Esophagus (tissue), 2 donors: ENCODE results near the gene KCNK4. TPM values are rescaled to one million over a fixed set of nuclear protein-coding genes. Genes with fewer than 3 reads are reported as not detected.
"Not testable (repeated sequence)": the region's sequence is repeated elsewhere in the genome, so short reads cannot be mapped to it uniquely, and the experiment has no call there.

Experiments used
- H3K27ac ChIP-seq, 2 donors: one replicate each; pipeline ENCODE4 v1.5.1; 2013; ENCODE audit warnings: low read depth in 2 of 2, mild to moderate bottlenecking in 2 of 2, inconsistent platforms in 1 of 2, low read length in 1 of 2, moderate library complexity in 1 of 2
- H3K27me3 ChIP-seq, 2 donors: one replicate each; pipeline ENCODE4 v1.6.1; 2013; ENCODE audit warnings: low read length in 2 of 2, control low read depth in 1 of 2, mild to moderate bottlenecking in 1 of 2; ENCODE audit not compliant: insufficient read depth in 2 of 2, control insufficient read depth in 1 of 2
- H3K36me3 ChIP-seq, 2 donors: one replicate each; pipeline ENCODE4 v1.6.1; 2013; ENCODE audit warnings: low read length in 1 of 2; ENCODE audit not compliant: control insufficient read depth in 2 of 2, insufficient read depth in 2 of 2
- H3K4me1 ChIP-seq, 2 donors: one replicate each; pipeline ENCODE4 v1.6.1; 2013; ENCODE audit warnings: low read length in 1 of 2; ENCODE audit not compliant: control insufficient read depth in 2 of 2, insufficient read depth in 2 of 2
- H3K4me3 ChIP-seq, 2 donors: one replicate each; pipeline ENCODE4 v1.5.1; 2013; ENCODE audit warnings: low read length in 2 of 2, mild to moderate bottlenecking in 2 of 2, low read depth in 1 of 2, moderate library complexity in 1 of 2
- H3K9me3 ChIP-seq, 2 donors: one replicate each; pipeline ENCODE4 v1.6.1; 2013; ENCODE audit warnings: mild to moderate bottlenecking in 2 of 2, low read depth in 1 of 2, low read length in 1 of 2, moderate library complexity in 1 of 2; ENCODE audit not compliant: control insufficient read depth in 2 of 2, insufficient read depth in 1 of 2
- WGBS, 2 donors: extraction: QIAGEN DNeasy Blood & Tissue Kit; methylation state at CpG; one replicate each; pipeline ENCODE4 v1.1.7; 2013; 5-methylcytosine and 5-hydroxymethylcytosine counted together
- polyA plus RNA-seq, 2 donors: library from polyadenylated mRNA; stranded (reverse); fragments of 200-250 nt; gene quantifications; one replicate each; pipeline ENCODE4 v1.2.3, GENCODE V29; 2013
- donor health status: healthy with polysubstance abuse.
- donor health status: Bipolar disorder and iron deficiency.

KCNK4 gene
- polyA plus RNA-seq: not detected

DNA sequence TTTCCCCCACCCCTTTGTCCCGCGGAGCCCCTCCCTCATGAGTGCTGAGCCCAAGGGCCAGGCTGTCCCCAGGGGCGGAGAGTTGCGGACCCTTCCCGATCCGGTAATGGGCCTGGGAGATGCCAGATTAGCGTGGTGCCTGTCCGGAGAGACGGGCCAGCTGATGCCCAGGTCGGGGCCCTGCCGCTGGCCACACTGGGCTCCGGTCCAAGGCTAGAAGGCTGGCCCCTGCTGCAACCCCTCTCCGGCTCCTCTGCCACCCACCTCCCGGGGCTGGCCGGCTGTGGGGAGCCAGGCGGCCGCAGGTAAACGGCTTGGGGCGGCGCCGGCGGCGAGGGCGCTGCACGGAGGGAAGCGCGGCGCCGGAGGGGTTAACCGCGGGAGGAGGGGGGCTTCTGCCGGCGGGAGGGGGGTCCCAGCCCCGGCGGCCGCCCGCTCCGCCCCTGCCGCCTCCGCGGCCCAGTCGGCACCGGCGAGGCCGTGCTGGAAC, at the start of gene KCNK4:
KCNK4 (plus strand) TSS at position 41 of the 490 bp plus-strand sequence. CDS start 1,717 bp downstream, outside the sequence.
- 4 to 6% methylated on average over 22 to 45 of the region's 45 CpGs for WGBS, 2 donors
- Histone ChIP-seq H3K4me1 (peaks cover 8 to 13% of the 10 kb centered on the region in 2 donors), H3K4me3 (peak within 1 kb of the TSS; percentile 19 to 48), H3K27me3 (peaks cover 0 to 21% of the 10 kb centered on the region in 2 donors), H3K36me3 (peaks cover 0 to 2% of the 10 kb centered on the region in 2 donors), H3K9me3 (no peaks in the 10 kb centered on the region), H3K27ac (no peak within 1 kb of the TSS)

DNA sequence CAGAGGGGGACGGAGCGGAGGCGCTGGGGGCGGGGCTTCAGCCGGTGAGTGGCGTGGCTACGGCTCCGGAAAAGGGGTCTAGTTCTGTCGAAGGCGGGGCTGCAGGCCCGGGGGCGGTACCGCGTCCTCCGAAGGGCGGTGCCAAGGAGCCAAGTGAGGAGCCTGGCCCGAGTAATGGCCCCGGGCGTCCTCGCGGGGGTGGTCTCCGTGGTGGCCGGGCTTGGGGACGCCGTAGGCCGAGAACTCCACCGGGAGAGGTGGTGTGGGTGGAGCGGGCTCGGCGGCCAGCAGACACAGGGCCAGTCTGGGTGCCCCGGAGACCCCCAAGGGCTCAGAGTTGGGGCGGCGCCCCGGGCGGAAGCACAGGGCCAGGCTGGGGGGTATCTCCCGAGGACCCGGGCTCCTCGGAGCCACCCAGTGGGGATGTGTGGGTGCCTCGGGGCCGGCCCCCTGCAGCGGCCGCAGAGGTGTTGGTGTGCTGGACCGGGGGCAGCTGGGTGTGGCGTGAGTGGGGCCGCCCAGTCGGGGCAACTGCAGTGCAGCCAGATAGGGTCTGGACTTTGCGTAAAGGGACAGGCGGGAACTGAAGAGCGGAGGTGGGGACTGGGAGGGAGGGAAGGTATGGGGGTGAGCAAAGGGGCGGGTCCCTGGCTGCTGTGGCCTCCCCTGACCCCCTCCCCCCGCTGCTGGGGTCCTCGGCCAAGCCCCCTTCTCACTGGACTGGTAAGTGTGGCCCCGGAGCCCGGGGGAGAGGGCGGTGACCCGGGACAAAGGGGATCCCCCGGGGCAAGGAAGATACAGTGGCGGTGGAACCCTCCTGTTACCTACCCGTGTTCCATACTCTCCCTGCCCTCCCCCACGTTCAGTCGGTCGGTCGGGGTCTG, 49.4 kb upstream of the KCNK4 start:
- Histone ChIP-seq H3K27ac (peak overlapping the region; percentile 98 to 100), H3K4me1 (peaks cover 8 to 28% of the 10 kb centered on the region in 2 donors), H3K4me3 (peak overlapping the region; percentile 63 to 77), H3K27me3 (no peaks in the 10 kb centered on the region), H3K36me3 (peaks cover 0 to 15% of the 10 kb centered on the region in 2 donors), H3K9me3 (no peaks in the 10 kb centered on the region)
- 0 to 1% methylated on average over 53 to 63 of the region's 63 CpGs for WGBS, 2 donors

DNA sequence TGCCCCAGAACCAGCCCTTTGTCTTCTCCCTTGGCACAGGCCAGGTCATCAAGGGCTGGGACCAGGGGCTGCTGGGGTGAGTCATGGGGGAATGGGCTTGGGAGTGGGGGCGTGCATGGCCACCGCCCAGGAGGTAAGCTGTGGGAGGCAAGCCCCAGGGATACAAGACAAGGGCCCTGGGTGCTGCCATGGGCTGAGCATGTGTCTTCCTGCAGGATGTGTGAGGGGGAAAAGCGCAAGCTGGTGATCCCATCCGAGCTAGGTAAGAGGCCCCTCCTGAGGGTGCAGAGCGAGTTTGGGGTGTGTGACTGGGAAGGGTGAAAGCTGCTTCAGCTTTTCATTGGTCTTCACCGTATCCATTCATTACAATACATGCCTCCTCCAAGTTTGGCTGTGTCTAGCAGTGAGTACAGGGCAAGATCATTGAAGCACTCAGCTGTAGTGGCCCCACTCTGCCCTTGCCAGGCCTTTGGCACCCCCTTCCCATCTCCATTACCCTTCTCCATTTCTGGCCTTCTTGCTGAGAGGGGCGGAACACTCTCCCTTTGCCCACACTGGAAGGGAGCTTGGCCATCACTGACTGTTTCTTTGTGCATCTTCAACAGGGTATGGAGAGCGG, 47.8 kb upstream of the KCNK4 start:
- WGBS, 2 donors: 65 to 72% methylated on average over 8 of the region's 8 CpGs
- Histone ChIP-seq H3K4me1 (peaks cover 8 to 19% of the 10 kb centered on the region in 2 donors), H3K27ac (peak overlapping the region; percentile 98 to 100), H3K36me3 (peaks cover 0 to 13% of the 10 kb centered on the region in 2 donors), H3K9me3 (no peaks in the 10 kb centered on the region), H3K27me3 (no peaks in the 10 kb centered on the region), H3K4me3 (peak overlapping the region in 1 of 2 donors; percentile 63)

DNA sequence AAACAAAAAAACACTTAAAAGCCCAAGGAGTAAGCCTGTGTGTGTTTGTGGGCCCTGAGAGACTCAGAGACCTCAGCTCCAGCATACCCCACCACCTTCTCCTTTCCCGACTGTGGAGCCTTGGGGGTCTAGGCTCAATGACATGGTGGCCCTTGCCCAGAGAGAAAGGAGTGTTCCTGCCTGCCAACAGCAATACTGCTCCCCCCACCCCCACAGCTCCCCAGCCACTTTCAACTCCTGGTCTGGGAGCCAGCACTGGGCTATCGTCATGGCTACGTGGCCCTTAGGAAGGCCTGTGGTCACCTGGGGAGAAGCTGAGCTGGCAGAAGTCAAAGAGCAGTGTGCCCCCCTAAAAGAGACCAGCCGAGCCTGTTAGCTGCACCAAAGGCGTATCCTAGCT, 47.0 kb upstream of the KCNK4 start:
- Histone ChIP-seq H3K4me1 (peaks cover 8 to 19% of the 10 kb centered on the region in 2 donors), H3K36me3 (peaks cover 0 to 13% of the 10 kb centered on the region in 2 donors), H3K4me3 (no peak overlapping the region), H3K27me3 (no peaks in the 10 kb centered on the region), H3K9me3 (no peaks in the 10 kb centered on the region), H3K27ac (peak overlapping the region in 1 of 2 donors; percentile 37)
- WGBS, 2 donors: 45 to 63% methylated on average over 5 of the region's 5 CpGs

DNA sequence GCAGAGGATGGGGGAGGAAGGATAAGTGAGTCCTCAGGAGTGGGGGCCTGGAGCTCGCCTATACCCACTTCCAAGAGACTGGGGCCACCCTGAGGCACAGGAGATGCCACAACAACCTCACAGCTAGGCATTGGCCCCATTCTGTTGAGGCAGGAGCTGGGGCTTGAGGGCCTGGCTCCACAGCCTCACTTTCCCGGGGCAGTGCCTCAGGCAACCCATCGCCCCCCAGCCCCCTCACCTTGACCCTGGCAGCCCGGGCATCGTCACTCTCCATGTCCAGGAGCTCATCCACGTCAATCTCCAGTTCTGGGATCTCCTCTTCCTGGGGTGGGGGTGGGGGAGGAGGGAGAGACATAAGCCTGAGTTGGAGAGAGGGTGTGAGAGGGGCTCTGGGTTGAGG, 46.1 kb upstream of the KCNK4 start:
- H3K4me3 ChIP-seq: peak overlapping the region; percentile 69 to 78
- peaks cover 4 to 15% of the 10 kb centered on the region in 2 donors for H3K4me1 ChIP-seq
- H3K27me3 ChIP-seq: no peaks in the 10 kb centered on the region
- H3K27ac ChIP-seq: peak overlapping the region; percentile 93 to 97
- peaks cover 0 to 13% of the 10 kb centered on the region in 2 donors for H3K36me3 ChIP-seq
- no peaks in the 10 kb centered on the region for H3K9me3 ChIP-seq
- 11 to 30% methylated on average over 6 of the region's 6 CpGs for WGBS, 2 donors

DNA sequence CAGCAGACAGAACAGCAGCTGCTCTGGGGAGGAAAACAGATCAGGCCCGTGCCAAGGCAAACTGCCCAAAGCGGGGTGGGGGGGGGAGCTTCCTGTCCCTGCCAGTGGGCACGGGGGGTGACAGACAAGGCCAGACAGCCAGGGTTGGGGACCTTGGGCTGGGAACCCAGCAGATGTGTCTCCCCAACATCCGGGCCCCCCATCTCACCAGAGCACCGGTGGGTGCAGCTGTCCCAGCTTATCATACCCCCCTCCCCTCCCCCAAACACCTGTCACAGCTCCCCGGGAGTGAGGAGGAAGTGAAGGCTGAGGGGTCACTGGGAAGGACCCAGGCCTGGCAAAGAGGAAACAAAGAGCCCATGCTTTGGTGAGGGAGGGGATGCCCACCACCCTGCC, 45.7 kb upstream of the KCNK4 start:
- 2 to 5% methylated on average over 6 of the region's 6 CpGs for WGBS, 2 donors
- no peaks in the 10 kb centered on the region for H3K9me3 ChIP-seq
- H3K27ac ChIP-seq: peak overlapping the region; percentile 93 to 97
- H3K27me3 ChIP-seq: no peaks in the 10 kb centered on the region
- peaks cover 5 to 12% of the 10 kb centered on the region in 2 donors for H3K4me1 ChIP-seq
- peak overlapping the region; percentile 69 to 78 for H3K4me3 ChIP-seq
- peaks cover 0 to 13% of the 10 kb centered on the region in 2 donors for H3K36me3 ChIP-seq

DNA sequence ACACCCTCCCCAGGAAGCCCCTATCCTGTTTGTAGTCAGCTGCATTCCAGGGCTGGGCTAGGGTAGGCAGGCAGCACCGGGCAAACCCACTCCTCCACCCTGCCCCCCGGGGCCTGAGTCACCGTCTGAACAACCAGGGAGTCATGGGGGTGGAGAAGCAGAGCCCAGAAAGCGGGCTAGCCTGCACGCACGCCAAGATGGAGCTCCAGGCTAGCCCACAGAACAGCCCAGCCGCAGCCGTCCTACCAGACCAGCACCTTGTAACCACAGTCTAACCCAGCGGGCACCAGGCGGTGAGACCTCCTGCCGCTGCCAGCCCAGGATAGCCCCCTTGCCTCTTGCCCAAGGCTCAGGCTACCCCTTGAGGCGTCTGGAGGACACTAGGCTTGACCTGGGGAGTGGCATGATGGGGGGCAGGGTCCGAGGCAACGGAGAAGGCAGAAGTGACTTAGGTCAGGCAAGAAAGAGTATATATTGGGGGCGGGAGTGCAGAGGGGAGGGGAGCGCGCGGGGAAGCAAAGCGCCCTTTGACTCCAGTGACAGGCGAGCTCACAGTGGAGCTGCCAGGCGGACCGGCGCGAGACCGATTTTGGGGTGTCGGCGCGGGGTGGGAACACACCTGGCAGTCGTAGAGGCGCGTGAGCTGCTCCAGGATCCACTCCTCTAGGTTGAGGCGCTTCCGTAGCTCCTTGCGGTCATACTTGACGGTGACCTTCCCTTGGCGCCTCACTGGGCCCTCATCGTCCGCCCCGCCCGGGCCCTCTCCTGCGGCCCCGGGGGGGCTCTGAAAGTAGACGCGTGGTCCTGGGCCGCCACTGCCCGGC, 45.1 kb upstream of the KCNK4 start:
- Histone ChIP-seq H3K27ac (peak overlapping the region; percentile 93 to 97), H3K4me3 (peak overlapping the region; percentile 69 to 78), H3K4me1 (peaks cover 10 to 16% of the 10 kb centered on the region in 2 donors), H3K36me3 (peaks cover 0 to 13% of the 10 kb centered on the region in 2 donors), H3K9me3 (no peaks in the 10 kb centered on the region), H3K27me3 (no peaks in the 10 kb centered on the region)
- 1% methylated on average over 37 to 46 of the region's 46 CpGs for WGBS, 2 donors

DNA sequence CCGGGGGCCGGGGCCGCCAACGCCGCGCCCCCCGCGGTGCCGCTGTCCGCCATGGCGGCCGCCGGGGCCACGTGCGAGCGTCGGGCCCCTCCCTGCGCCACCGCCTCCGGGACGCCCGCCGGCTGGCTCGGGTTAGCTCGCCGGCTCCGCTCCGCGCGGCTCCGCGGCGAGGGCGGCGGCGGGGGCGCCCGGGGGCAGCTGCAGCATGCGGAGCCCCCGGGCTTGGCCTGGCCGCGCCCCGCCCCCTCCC, 44.6 kb upstream of the KCNK4 start:
- not testable (repeated sequence) for H3K9me3 ChIP-seq, H3K27me3 ChIP-seq
- 0 to 3% methylated on average over 8 to 43 of the region's 43 CpGs for WGBS, 2 donors
- Histone ChIP-seq H3K36me3 (peaks cover 0 to 13% of the 10 kb centered on the region in 2 donors), H3K4me3 (peak overlapping the region; percentile 69 to 78), H3K27ac (peak overlapping the region; percentile 93 to 97), H3K4me1 (peaks cover 10 to 18% of the 10 kb centered on the region in 2 donors)
